ENCODE data around the gene RNF115.
"Not testable (repeated sequence)": the region's sequence is repeated elsewhere in the genome, so short reads cannot be mapped to it uniquely, and the experiment has no call there.

The RNF115 gene

GRCh38 chr1:145786271-145786670 lies 37.6 kb downstream of the RNF115 start:
- no peaks in the 10 kb centered on the region for H3K27me3 ChIP-seq (ENCODE audit: control insufficient read depth, insufficient read depth, low read length)
- H3K4me3 ChIP-seq (ENCODE audit: low read length): no peak overlapping the region
- H3K36me3 ChIP-seq (ENCODE audit: control insufficient read depth, insufficient read depth, low read length): no peaks in the 10 kb centered on the region
- H3K9me3 ChIP-seq (ENCODE audit: control insufficient read depth, low read length): no peaks in the 10 kb centered on the region
- peak overlapping the region; percentile 30 for H3K9ac ChIP-seq (ENCODE audit: low read length)
- H3K4me1 ChIP-seq (ENCODE audit: control insufficient read depth, insufficient read depth, low read length): peaks cover 29% of the 10 kb centered on the region

GRCh38 chr1:145785547-145785946 lies 38.3 kb downstream of the RNF115 start:
- peak overlapping the region; percentile 30 for H3K9ac ChIP-seq (ENCODE audit: low read length)
- no peaks in the 10 kb centered on the region for H3K27me3 ChIP-seq (ENCODE audit: control insufficient read depth, insufficient read depth, low read length)
- peaks cover 29% of the 10 kb centered on the region for H3K4me1 ChIP-seq (ENCODE audit: control insufficient read depth, insufficient read depth, low read length)
- H3K9me3 ChIP-seq (ENCODE audit: control insufficient read depth, low read length): no peaks in the 10 kb centered on the region
- H3K4me3 ChIP-seq (ENCODE audit: low read length): no peak overlapping the region
- no peaks in the 10 kb centered on the region for H3K36me3 ChIP-seq (ENCODE audit: control insufficient read depth, insufficient read depth, low read length)

GRCh38 chr1:145784409-145784808 lies 39.5 kb downstream of the RNF115 start:
- H3K27me3 ChIP-seq (ENCODE audit: control insufficient read depth, insufficient read depth, low read length): no peaks in the 10 kb centered on the region
- no peaks in the 10 kb centered on the region for H3K36me3 ChIP-seq (ENCODE audit: control insufficient read depth, insufficient read depth, low read length)
- H3K9me3 ChIP-seq (ENCODE audit: control insufficient read depth, low read length): no peaks in the 10 kb centered on the region
- H3K4me1 ChIP-seq (ENCODE audit: control insufficient read depth, insufficient read depth, low read length): peaks cover 29% of the 10 kb centered on the region
- no peak overlapping the region for H3K4me3 ChIP-seq (ENCODE audit: low read length)
- no peak overlapping the region for H3K9ac ChIP-seq (ENCODE audit: low read length)

GRCh38 chr1:145782272-145783099 lies 41.4 kb downstream of the RNF115 start:
- no peaks in the 10 kb centered on the region for H3K27me3 ChIP-seq (ENCODE audit: control insufficient read depth, insufficient read depth, low read length)
- H3K4me3 ChIP-seq (ENCODE audit: low read length): no peak overlapping the region
- peaks cover 29% of the 10 kb centered on the region for H3K4me1 ChIP-seq (ENCODE audit: control insufficient read depth, insufficient read depth, low read length)
- H3K36me3 ChIP-seq (ENCODE audit: control insufficient read depth, insufficient read depth, low read length): no peaks in the 10 kb centered on the region
- H3K9ac ChIP-seq (ENCODE audit: low read length): no peak overlapping the region
- no peaks in the 10 kb centered on the region for H3K9me3 ChIP-seq (ENCODE audit: control insufficient read depth, low read length)

GRCh38 chr1:145778146-145778540 lies 45.8 kb downstream of the RNF115 start:
- no peaks in the 10 kb centered on the region for H3K36me3 ChIP-seq (ENCODE audit: control insufficient read depth, insufficient read depth, low read length)
- H3K9ac ChIP-seq (ENCODE audit: low read length): no peak overlapping the region
- no peak overlapping the region for H3K4me3 ChIP-seq (ENCODE audit: low read length)
- H3K27me3 ChIP-seq (ENCODE audit: control insufficient read depth, insufficient read depth, low read length): no peaks in the 10 kb centered on the region
- no peaks in the 10 kb centered on the region for H3K9me3 ChIP-seq (ENCODE audit: control insufficient read depth, low read length)
- H3K4me1 ChIP-seq (ENCODE audit: control insufficient read depth, insufficient read depth, low read length): peaks cover 13% of the 10 kb centered on the region

GRCh38 chr1:145777357-145778145 lies 46.3 kb downstream of the RNF115 start:
- no peak overlapping the region for H3K4me3 ChIP-seq (ENCODE audit: low read length)
- peaks cover 14% of the 10 kb centered on the region for H3K4me1 ChIP-seq (ENCODE audit: control insufficient read depth, insufficient read depth, low read length)
- no peak overlapping the region for H3K9ac ChIP-seq (ENCODE audit: low read length)
- H3K27me3 ChIP-seq (ENCODE audit: control insufficient read depth, insufficient read depth, low read length): no peaks in the 10 kb centered on the region
- H3K36me3 ChIP-seq (ENCODE audit: control insufficient read depth, insufficient read depth, low read length): no peaks in the 10 kb centered on the region
- no peaks in the 10 kb centered on the region for H3K9me3 ChIP-seq (ENCODE audit: control insufficient read depth, low read length)

- Histone ChIP-seq H3K9ac (ENCODE audit: low read length) (peak overlapping the region; percentile 19), H3K4me1 (ENCODE audit: control insufficient read depth, insufficient read depth, low read length) (peaks cover 9% of the 10 kb centered on the region), H3K4me3 (ENCODE audit: low read length) (no peak overlapping the region), H3K27me3 (ENCODE audit: control insufficient read depth, insufficient read depth, low read length) (no peaks in the 10 kb centered on the region), H3K36me3 (ENCODE audit: control insufficient read depth, insufficient read depth, low read length) (peaks cover 7% of the 10 kb centered on the region), H3K9me3 (ENCODE audit: control insufficient read depth, low read length) (no peaks in the 10 kb centered on the region)
Observed at GRCh38 chr1:145773423-145773822, 50.5 kb downstream of the RNF115 start.

GRCh38 chr1:145771056-145771455 lies 52.8 kb downstream of the RNF115 start:
- H3K9ac ChIP-seq (ENCODE audit: low read length): no peak overlapping the region
- H3K36me3 ChIP-seq (ENCODE audit: control insufficient read depth, insufficient read depth, low read length): peaks cover 7% of the 10 kb centered on the region
- H3K9me3 ChIP-seq (ENCODE audit: control insufficient read depth, low read length): no peaks in the 10 kb centered on the region
- H3K4me1 ChIP-seq (ENCODE audit: control insufficient read depth, insufficient read depth, low read length): peaks cover 9% of the 10 kb centered on the region
- no peaks in the 10 kb centered on the region for H3K27me3 ChIP-seq (ENCODE audit: control insufficient read depth, insufficient read depth, low read length)
- no peak overlapping the region for H3K4me3 ChIP-seq (ENCODE audit: low read length)

GRCh38 chr1:145768004-145768403 lies 55.9 kb downstream of the RNF115 start:
- H3K27me3 ChIP-seq (ENCODE audit: control insufficient read depth, insufficient read depth, low read length); H3K4me3 ChIP-seq (ENCODE audit: low read length); H3K4me1 ChIP-seq (ENCODE audit: control insufficient read depth, insufficient read depth, low read length); H3K36me3 ChIP-seq (ENCODE audit: control insufficient read depth, insufficient read depth, low read length); H3K9me3 ChIP-seq (ENCODE audit: control insufficient read depth, low read length); H3K9ac ChIP-seq (ENCODE audit: low read length): not testable (repeated sequence)

GRCh38 chr1:145766926-145767325 lies 57.0 kb downstream of the RNF115 start:
- not testable (repeated sequence) for H3K36me3 ChIP-seq (ENCODE audit: control insufficient read depth, insufficient read depth, low read length); H3K4me1 ChIP-seq (ENCODE audit: control insufficient read depth, insufficient read depth, low read length)

GRCh38 chr1:145765585-145766360 lies 58.1 kb downstream of the RNF115 start:
- not testable (repeated sequence) for H3K4me3 ChIP-seq (ENCODE audit: low read length); H3K4me1 ChIP-seq (ENCODE audit: control insufficient read depth, insufficient read depth, low read length); H3K27me3 ChIP-seq (ENCODE audit: control insufficient read depth, insufficient read depth, low read length); H3K9ac ChIP-seq (ENCODE audit: low read length); H3K9me3 ChIP-seq (ENCODE audit: control insufficient read depth, low read length); H3K36me3 ChIP-seq (ENCODE audit: control insufficient read depth, insufficient read depth, low read length)

More at GRCh38 chr1:145766926-145767325, 57.0 kb downstream of the RNF115 start:
- H3K9ac ChIP-seq (ENCODE audit: low read length); H3K9me3 ChIP-seq (ENCODE audit: control insufficient read depth, low read length); H3K4me3 ChIP-seq (ENCODE audit: low read length); H3K27me3 ChIP-seq (ENCODE audit: control insufficient read depth, insufficient read depth, low read length): not testable (repeated sequence)

GRCh38 chr1:145765127-145765526 lies 58.8 kb downstream of the RNF115 start:
- H3K9me3 ChIP-seq (ENCODE audit: control insufficient read depth, low read length); H3K4me1 ChIP-seq (ENCODE audit: control insufficient read depth, insufficient read depth, low read length); H3K4me3 ChIP-seq (ENCODE audit: low read length); H3K27me3 ChIP-seq (ENCODE audit: control insufficient read depth, insufficient read depth, low read length); H3K9ac ChIP-seq (ENCODE audit: low read length); H3K36me3 ChIP-seq (ENCODE audit: control insufficient read depth, insufficient read depth, low read length): not testable (repeated sequence)
